D721Med (cell line): ENCODE results near the gene RHOJ.

ENCODE experiments used
- DNase-seq: peaks from one replicate; pipeline ENCODE4 v3.0.0; 2011; ENCODE audit warnings: low spot score; ENCODE audit not compliant: insufficient read length
- FAIRE-seq: peaks from 2 replicates; lab custom pipeline; 2011; peaks lifted over from hg19 to GRCh38; lab: Jason Lieb, UNC
- TF ChIP-seq, protein P1 (sequence below): IDR thresholded peaks from 2 replicates; pipeline ENCODE4 v1.5.1; 2012; ENCODE audit warnings: mild to moderate bottlenecking, control low read depth; ENCODE audit not compliant: insufficient read depth; ENCODE audit errors: missing control alignments

RHOJ gene

DNA sequence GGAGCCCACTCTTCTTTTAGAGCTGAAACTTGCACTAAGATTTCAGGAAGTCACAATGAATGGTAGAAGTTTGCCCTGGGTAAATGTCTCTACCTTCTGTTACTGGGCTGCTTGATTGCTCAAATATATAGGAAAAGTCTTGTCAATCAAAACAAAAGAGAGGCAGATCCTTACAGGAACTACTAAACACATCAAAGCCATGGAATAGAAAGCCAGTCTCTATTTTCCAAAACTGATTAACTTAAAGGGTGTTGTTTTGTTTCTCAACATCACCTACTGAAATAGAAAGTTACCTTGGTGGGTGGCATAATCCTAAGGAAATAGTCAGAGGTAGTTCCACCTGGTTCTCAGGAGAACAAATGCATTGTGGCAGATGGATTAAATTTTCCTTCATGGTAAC lies 114.6 kb downstream of the RHOJ start, which contains the start of gene GPHB5:
Gene GPHB5, minus strand, starts transcription at position 101 of the 400 bp plus-strand sequence. CDS start 1,086 bp downstream, outside the sequence.
- DNase-seq (no peak), FAIRE-seq (no peak)
- TF ChIP-seq, protein P1, sequence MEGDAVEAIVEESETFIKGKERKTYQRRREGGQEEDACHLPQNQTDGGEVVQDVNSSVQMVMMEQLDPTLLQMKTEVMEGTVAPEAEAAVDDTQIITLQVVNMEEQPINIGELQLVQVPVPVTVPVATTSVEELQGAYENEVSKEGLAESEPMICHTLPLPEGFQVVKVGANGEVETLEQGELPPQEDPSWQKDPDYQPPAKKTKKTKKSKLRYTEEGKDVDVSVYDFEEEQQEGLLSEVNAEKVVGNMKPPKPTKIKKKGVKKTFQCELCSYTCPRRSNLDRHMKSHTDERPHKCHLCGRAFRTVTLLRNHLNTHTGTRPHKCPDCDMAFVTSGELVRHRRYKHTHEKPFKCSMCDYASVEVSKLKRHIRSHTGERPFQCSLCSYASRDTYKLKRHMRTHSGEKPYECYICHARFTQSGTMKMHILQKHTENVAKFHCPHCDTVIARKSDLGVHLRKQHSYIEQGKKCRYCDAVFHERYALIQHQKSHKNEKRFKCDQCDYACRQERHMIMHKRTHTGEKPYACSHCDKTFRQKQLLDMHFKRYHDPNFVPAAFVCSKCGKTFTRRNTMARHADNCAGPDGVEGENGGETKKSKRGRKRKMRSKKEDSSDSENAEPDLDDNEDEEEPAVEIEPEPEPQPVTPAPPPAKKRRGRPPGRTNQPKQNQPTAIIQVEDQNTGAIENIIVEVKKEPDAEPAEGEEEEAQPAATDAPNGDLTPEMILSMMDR = no peak

DNA sequence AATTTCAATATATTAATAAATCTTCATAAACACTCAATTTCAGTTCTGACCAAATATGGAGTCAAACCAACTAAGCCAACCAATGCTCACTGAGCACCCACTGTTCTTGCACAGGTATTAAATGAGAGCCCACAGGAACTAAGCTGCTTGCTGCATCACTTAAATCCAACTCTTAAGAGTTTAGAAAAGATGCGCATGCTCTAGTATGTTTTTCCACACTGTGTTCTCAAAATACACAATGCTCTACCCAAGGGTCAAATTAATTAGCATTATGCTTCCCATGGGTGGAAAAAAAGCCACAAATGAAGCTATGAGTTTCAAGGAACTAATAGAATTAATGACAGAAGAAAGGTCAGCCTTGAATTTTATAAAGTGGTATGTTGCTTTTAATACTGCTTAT lies 118.2 kb downstream of the RHOJ start:
- DNase-seq = no peak
- TF ChIP-seq, protein P1 = no peak
- no peak for FAIRE-seq

DNA sequence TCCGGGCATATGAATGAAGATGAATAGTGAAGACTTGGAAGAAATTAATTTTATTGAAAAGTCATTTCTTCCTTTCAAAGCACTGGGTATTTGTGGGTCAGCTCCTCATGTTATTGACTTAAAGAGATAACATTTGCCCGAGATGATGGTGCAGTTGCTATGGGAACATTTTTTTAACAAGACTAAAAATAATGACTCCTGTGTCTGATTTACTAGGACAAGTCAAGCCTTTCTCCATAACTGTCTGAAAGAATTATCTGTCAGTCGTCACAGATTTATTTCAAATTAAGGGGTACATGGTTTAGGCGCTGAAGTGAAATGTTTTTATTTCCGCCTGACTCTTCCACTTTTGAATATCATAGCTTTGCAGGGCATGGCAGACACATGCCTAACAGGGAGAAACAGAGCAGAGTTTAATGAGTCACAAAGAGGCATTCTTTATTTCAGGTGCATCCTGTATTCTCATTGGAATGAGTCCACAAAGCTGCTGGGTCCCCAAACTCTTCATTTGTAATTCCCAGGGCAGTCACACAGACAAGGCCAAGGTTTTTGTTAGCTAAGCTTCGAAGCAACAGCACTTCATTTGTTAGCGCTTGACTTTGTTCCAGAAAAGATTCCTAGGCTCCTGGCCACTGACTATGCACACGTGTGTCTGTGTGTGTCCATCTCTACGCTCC lies 118.8 kb downstream of the RHOJ start:
- FAIRE-seq (no peak), DNase-seq (no peak)
- TF ChIP-seq, protein P1 = no peak

DNA sequence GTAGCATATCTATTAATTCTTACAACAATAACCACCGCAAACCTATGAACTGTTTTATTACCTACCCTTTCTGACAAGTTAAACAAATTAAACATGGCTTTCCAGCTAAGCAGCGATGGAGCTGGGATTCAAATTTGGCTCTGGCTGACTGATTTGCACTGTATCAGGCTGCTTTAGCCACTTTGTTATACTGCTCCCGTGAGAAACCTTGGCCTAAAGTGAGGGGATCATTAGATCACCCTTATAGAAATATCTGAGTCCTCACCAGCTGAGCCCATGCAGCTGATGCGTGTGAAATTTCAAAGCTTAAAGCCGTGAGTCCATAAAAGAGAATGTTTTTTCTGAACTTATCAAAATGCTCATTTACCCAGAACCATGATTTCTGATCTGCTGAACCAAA lies 122.6 kb downstream of the RHOJ start:
- TF ChIP-seq, protein P1 = no peak
- no peak for DNase-seq
- no peak for FAIRE-seq

DNA sequence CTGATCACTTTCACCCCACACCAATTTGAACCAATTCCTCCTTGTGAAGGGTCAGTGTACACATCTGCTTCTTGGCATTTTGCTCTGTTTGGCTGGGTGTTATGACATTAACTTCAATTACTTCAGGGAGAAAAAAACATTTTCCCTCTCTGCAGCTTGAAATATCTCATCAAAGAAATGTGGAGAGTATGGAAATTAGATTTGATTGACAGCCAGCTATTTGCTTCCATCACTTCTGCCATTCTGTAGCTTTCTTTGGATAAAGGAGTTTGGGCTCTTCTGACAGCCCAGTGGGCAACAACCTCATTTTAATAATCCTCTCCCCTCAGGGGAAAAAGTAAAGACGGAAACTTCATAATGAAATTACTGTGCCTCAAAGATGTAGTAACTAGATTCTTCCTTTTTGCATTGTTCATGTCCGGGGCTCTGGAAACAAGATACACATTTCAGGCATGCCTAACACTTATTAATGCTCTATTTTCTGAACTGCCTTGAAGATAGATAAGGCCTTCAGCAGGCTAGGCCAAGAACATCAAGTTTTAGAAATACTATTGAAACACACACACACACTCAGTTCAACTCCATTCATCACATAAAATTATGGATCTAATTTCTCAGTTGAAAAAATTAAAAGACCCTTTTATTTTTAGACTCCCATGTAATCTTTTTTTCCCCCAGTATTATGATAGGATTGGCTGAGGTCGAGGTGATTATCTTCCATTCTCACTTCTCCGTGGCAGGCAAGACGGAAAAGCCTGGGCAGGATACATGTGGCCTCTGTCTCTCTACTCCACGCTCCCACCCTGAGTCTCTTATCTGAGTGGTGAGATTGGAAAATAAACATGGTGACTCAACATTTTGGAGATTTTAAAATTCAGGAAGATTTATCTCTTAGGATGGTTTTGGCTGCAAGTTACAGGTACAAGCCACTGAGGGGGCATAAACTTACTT lies 124.8 kb downstream of the RHOJ start:
- DNase-seq (no peak), FAIRE-seq (no peak)
- TF ChIP-seq, protein P1 = no peak

DNA sequence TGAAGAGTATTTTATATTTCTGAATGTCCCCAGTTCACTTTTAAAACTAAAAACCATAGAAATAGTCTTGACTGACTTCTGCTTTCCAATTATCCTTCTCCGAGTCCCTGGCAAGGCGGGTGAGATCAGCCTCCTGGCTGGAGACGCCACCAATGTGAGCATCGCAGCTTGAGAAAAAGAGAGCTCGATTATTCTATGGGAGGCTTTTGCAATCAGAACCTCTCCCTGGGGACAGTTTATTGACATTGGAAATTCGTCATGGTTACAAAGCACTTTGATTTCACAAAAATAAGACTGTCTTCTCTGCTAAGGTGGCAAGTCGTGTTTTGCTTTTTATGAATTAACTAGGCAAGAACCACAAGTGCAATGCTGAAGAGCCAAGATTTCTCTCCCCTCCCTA lies 138.1 kb downstream of the RHOJ start:
- no peak for FAIRE-seq
- DNase-seq = no peak
- TF ChIP-seq, protein P1 = no peak
